ENCODE measurements around the gene WWOX.

WWOX gene

DNA sequence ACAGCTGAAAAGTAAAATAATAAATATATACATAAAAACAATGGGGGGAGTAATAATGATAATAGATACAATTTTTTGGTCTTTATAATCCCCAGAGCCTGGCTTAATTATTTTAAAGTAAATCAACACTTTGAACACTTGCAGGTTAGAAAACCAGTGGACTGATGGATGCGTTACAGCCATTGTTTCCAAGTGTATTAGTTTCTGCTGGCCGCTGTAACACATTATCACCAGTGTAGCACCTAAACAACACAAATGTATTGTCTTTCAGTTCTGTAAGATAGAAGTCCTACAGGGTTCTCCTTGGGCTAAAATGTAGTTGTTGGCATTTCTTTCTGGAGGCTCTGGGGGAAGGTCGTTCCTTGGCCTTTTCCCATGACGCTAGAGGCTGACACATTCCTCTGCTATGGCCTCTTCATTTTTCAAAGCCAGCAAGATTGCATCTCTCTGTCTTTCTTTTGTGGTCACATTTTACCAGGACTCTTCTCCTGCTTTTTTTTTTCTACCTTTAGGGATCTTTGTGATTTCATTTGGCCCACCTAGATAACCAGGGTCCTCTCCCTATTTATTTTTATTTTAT is 116.8 kb downstream of the WWOX start:
- H3K27me3 ChIP-seq (ENCODE audit: insufficient read depth, insufficient read length) = no peaks in the 10 kb centered on the region
- TF ChIP-seq YY1 (IDR thresholded peaks at IDR 0.05; ENCODE audit: insufficient read depth, insufficient read length) = no peak
- no peak overlapping the region for H3K4me3 ChIP-seq (ENCODE audit: insufficient read length, low read depth)
- H3K9ac ChIP-seq (ENCODE audit: insufficient read length, low read depth) = no peak overlapping the region
- H3K36me3 ChIP-seq (ENCODE audit: insufficient read depth, insufficient read length, low read length) = no peaks in the 10 kb centered on the region
- no peak for DNase-seq (ENCODE audit: low read depth, low spot score)
- H3K4me1 ChIP-seq (ENCODE audit: insufficient read depth, insufficient read length) = no peaks in the 10 kb centered on the region
- no peaks in the 10 kb centered on the region for H3K9me3 ChIP-seq (ENCODE audit: insufficient read depth, low read length)

- Histone ChIP-seq H3K4me1 (ENCODE audit: insufficient read depth, insufficient read length) (no peaks in the 10 kb centered on the region), H3K36me3 (ENCODE audit: insufficient read depth, insufficient read length, low read length) (no peaks in the 10 kb centered on the region), H3K4me3 (ENCODE audit: insufficient read length, low read depth) (no peak overlapping the region), H3K9me3 (ENCODE audit: insufficient read depth, low read length) (no peaks in the 10 kb centered on the region), H3K9ac (ENCODE audit: insufficient read length, low read depth) (no peak overlapping the region), H3K27me3 (ENCODE audit: insufficient read depth, insufficient read length) (no peaks in the 10 kb centered on the region)
- no peak for TF ChIP-seq YY1 (IDR thresholded peaks at IDR 0.05; ENCODE audit: insufficient read depth, insufficient read length)
- TF ChIP-seq ZNF274 (IDR thresholded peaks at IDR 0.05; ENCODE audit: low read depth, low read length) = no peak
- TF ChIP-seq SUZ12 (IDR thresholded peaks at IDR 0.05; ENCODE audit: extremely low read depth, insufficient read depth, insufficient read length) = no peak
- no peak for DNase-seq (ENCODE audit: low read depth, low spot score)
Observed at GRCh38 chr16:78217276-78217675, 117.8 kb downstream of the WWOX start.

DNA sequence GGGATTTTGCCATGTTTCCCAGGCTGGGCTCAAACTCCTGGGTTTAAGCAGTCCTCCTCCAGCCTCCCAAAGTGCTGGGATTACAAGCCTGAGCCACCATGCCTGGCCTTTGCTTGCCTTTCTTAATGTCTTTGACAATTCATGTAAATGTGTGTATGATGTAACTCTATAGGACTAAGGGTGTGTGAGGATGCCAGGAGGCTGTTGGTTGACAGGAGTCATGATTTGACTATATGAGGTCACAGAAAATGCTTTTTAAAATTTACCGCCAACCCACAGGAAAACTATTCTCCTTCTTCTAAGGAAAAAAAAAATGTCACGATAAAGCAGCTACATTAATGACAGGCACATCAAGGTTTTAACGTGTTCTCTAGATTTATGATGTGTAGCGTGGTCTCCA is 118.8 kb downstream of the WWOX start:
- Histone ChIP-seq H3K4me3 (ENCODE audit: insufficient read length, low read depth) (no peak overlapping the region), H3K4me1 (ENCODE audit: insufficient read depth, insufficient read length) (no peaks in the 10 kb centered on the region), H3K36me3 (ENCODE audit: insufficient read depth, insufficient read length, low read length) (no peaks in the 10 kb centered on the region), H3K9ac (ENCODE audit: insufficient read length, low read depth) (no peak overlapping the region), H3K27me3 (ENCODE audit: insufficient read depth, insufficient read length) (no peaks in the 10 kb centered on the region), H3K9me3 (ENCODE audit: insufficient read depth, low read length) (no peaks in the 10 kb centered on the region)
- no peak for DNase-seq (ENCODE audit: low read depth, low spot score)
- TF ChIP-seq YY1 (IDR thresholded peaks at IDR 0.05; ENCODE audit: insufficient read depth, insufficient read length) (no peak), SUZ12 (IDR thresholded peaks at IDR 0.05; ENCODE audit: extremely low read depth, insufficient read depth, insufficient read length) (no peak), ZNF274 (IDR thresholded peaks at IDR 0.05; ENCODE audit: low read depth, low read length) (no peak)

- no peak for TF ChIP-seq YY1 (IDR thresholded peaks at IDR 0.05; ENCODE audit: insufficient read depth, insufficient read length)
- TF ChIP-seq ZNF274 (IDR thresholded peaks at IDR 0.05; ENCODE audit: low read depth, low read length) = no peak
- no peak for TF ChIP-seq SUZ12 (IDR thresholded peaks at IDR 0.05; ENCODE audit: extremely low read depth, insufficient read depth, insufficient read length)
- Histone ChIP-seq H3K9ac (ENCODE audit: insufficient read length, low read depth) (no peak overlapping the region), H3K4me3 (ENCODE audit: insufficient read length, low read depth) (no peak overlapping the region), H3K4me1 (ENCODE audit: insufficient read depth, insufficient read length) (no peaks in the 10 kb centered on the region), H3K36me3 (ENCODE audit: insufficient read depth, insufficient read length, low read length) (no peaks in the 10 kb centered on the region), H3K9me3 (ENCODE audit: insufficient read depth, low read length) (no peaks in the 10 kb centered on the region), H3K27me3 (ENCODE audit: insufficient read depth, insufficient read length) (no peaks in the 10 kb centered on the region)
- no peak for DNase-seq (ENCODE audit: low read depth, low spot score)
Observed at GRCh38 chr16:78218856-78219651, 119.6 kb downstream of the WWOX start.

DNA sequence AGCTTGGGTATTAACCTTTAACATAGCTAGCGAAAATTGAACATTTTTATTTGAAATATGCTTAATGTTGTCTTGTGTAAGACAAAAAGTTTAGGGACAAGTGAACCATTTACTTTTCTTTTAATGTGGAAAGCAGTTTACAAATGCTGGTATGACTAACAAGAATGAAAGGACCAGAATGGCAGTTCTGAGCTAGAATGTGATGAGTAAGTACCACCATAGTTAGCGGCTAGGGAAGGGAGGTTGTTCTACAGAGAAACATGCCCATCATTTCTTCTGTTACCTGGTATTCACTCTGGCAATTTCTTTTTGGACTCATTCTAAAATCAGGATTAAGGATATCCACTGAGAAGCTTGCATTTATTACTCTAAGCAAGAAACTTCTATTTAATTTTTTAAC is 121.1 kb downstream of the WWOX start:
- TF ChIP-seq YY1 (IDR thresholded peaks at IDR 0.05; ENCODE audit: insufficient read depth, insufficient read length) (no peak), SUZ12 (IDR thresholded peaks at IDR 0.05; ENCODE audit: extremely low read depth, insufficient read depth, insufficient read length) (no peak), ZNF274 (IDR thresholded peaks at IDR 0.05; ENCODE audit: low read depth, low read length) (no peak)
- DNase-seq (ENCODE audit: low read depth, low spot score) = no peak
- no peak overlapping the region for H3K4me3 ChIP-seq (ENCODE audit: insufficient read length, low read depth)
- H3K9me3 ChIP-seq (ENCODE audit: insufficient read depth, low read length) = no peaks in the 10 kb centered on the region
- no peaks in the 10 kb centered on the region for H3K27me3 ChIP-seq (ENCODE audit: insufficient read depth, insufficient read length)
- no peaks in the 10 kb centered on the region for H3K4me1 ChIP-seq (ENCODE audit: insufficient read depth, insufficient read length)
- no peaks in the 10 kb centered on the region for H3K36me3 ChIP-seq (ENCODE audit: insufficient read depth, insufficient read length, low read length)
- H3K9ac ChIP-seq (ENCODE audit: insufficient read length, low read depth) = no peak overlapping the region

- no peaks in the 10 kb centered on the region for H3K36me3 ChIP-seq (ENCODE audit: insufficient read depth, insufficient read length, low read length)
- no peaks in the 10 kb centered on the region for H3K27me3 ChIP-seq (ENCODE audit: insufficient read depth, insufficient read length)
- TF ChIP-seq YY1 (IDR thresholded peaks at IDR 0.05; ENCODE audit: insufficient read depth, insufficient read length) (no peak), ZNF274 (IDR thresholded peaks at IDR 0.05; ENCODE audit: low read depth, low read length) (no peak), SUZ12 (IDR thresholded peaks at IDR 0.05; ENCODE audit: extremely low read depth, insufficient read depth, insufficient read length) (no peak)
- no peak overlapping the region for H3K9ac ChIP-seq (ENCODE audit: insufficient read length, low read depth)
- no peaks in the 10 kb centered on the region for H3K4me1 ChIP-seq (ENCODE audit: insufficient read depth, insufficient read length)
- H3K4me3 ChIP-seq (ENCODE audit: insufficient read length, low read depth) = no peak overlapping the region
- no peak for DNase-seq (ENCODE audit: low read depth, low spot score)
- no peaks in the 10 kb centered on the region for H3K9me3 ChIP-seq (ENCODE audit: insufficient read depth, low read length)
Observed at GRCh38 chr16:78221892-78222291, 122.4 kb downstream of the WWOX start.

GRCh38 chr16:78224342-78224741 is 124.9 kb downstream of the WWOX start:
- no peak overlapping the region for H3K9ac ChIP-seq (ENCODE audit: insufficient read length, low read depth)
- no peaks in the 10 kb centered on the region for H3K9me3 ChIP-seq (ENCODE audit: insufficient read depth, low read length)
- DNase-seq (ENCODE audit: low read depth, low spot score) = no peak
- H3K4me3 ChIP-seq (ENCODE audit: insufficient read length, low read depth) = no peak overlapping the region
- no peaks in the 10 kb centered on the region for H3K27me3 ChIP-seq (ENCODE audit: insufficient read depth, insufficient read length)
- H3K36me3 ChIP-seq (ENCODE audit: insufficient read depth, insufficient read length, low read length) = no peaks in the 10 kb centered on the region
- no peaks in the 10 kb centered on the region for H3K4me1 ChIP-seq (ENCODE audit: insufficient read depth, insufficient read length)
- TF ChIP-seq YY1 (IDR thresholded peaks at IDR 0.05; ENCODE audit: insufficient read depth, insufficient read length) (no peak), ZNF274 (IDR thresholded peaks at IDR 0.05; ENCODE audit: low read depth, low read length) (no peak), SUZ12 (IDR thresholded peaks at IDR 0.05; ENCODE audit: extremely low read depth, insufficient read depth, insufficient read length) (no peak)

Measured in NT2/D1 (cell line).